ENCODE measurements around the gene GRM4.

GRM4 gene

GRCh38 chr6:34093206-34093605, 52.7 kb downstream of the GRM4 start:
- WGBS = 87% methylated on average over 6 of the region's 6 CpGs

GRCh38 chr6:34092631-34093030, 53.3 kb downstream of the GRM4 start:
- Histone ChIP-seq H3K9me3 (ENCODE audit: insufficient read depth, low read depth, low read length) (no peaks in the 10 kb centered on the region), H3K4me1 (ENCODE audit: insufficient read depth, low read length) (no peaks in the 10 kb centered on the region), H3K27me3 (ENCODE audit: insufficient read depth, low read length) (no peaks in the 10 kb centered on the region), H3K4me3 (ENCODE audit: low read length) (no peak overlapping the region), H3K27ac (ENCODE audit: low read depth, low read length) (no peak overlapping the region), H3K9ac (ENCODE audit: low read depth, low read length) (no peak overlapping the region), H3K36me3 (ENCODE audit: insufficient read depth, low read length) (no peaks in the 10 kb centered on the region)
- 87% methylated on average over 10 of the region's 10 CpGs for WGBS

More at GRCh38 chr6:34093206-34093605, 52.7 kb downstream of the GRM4 start:
- H3K9ac ChIP-seq (ENCODE audit: low read depth, low read length) = no peak overlapping the region
- H3K27ac ChIP-seq (ENCODE audit: low read depth, low read length) = no peak overlapping the region
- H3K4me1 ChIP-seq (ENCODE audit: insufficient read depth, low read length) = no peaks in the 10 kb centered on the region; the same call in 1 of the 2 replicates
- no peaks in the 10 kb centered on the region for H3K36me3 ChIP-seq (ENCODE audit: insufficient read depth, low read length)
- H3K9me3 ChIP-seq (ENCODE audit: insufficient read depth, low read depth, low read length) = no peaks in the 10 kb centered on the region
- H3K4me3 ChIP-seq (ENCODE audit: low read length) = no peak overlapping the region
- no peaks in the 10 kb centered on the region for H3K27me3 ChIP-seq (ENCODE audit: insufficient read depth, low read length)

GRCh38 chr6:34090935-34091334, 55.0 kb downstream of the GRM4 start:
- H3K27me3 ChIP-seq (ENCODE audit: insufficient read depth, low read length) = no peaks in the 10 kb centered on the region
- H3K27ac ChIP-seq (ENCODE audit: low read depth, low read length) = no peak overlapping the region
- no peak overlapping the region for H3K4me3 ChIP-seq (ENCODE audit: low read length)
- no peak overlapping the region for H3K9ac ChIP-seq (ENCODE audit: low read depth, low read length)
- H3K9me3 ChIP-seq (ENCODE audit: insufficient read depth, low read depth, low read length) = no peaks in the 10 kb centered on the region
- no peaks in the 10 kb centered on the region for H3K4me1 ChIP-seq (ENCODE audit: insufficient read depth, low read length)
- H3K36me3 ChIP-seq (ENCODE audit: insufficient read depth, low read length) = no peaks in the 10 kb centered on the region
- WGBS = 78% methylated on average over 5 of the region's 5 CpGs

- H3K4me3 ChIP-seq (ENCODE audit: low read length) = no peak overlapping the region
- H3K9ac ChIP-seq (ENCODE audit: low read depth, low read length) = no peak overlapping the region
- H3K4me1 ChIP-seq (ENCODE audit: insufficient read depth, low read length) = no peaks in the 10 kb centered on the region
- no peak overlapping the region for H3K27ac ChIP-seq (ENCODE audit: low read depth, low read length)
- WGBS = 89% methylated on average over 9 of the region's 9 CpGs
- no peaks in the 10 kb centered on the region for H3K36me3 ChIP-seq (ENCODE audit: insufficient read depth, low read length)
- H3K9me3 ChIP-seq (ENCODE audit: insufficient read depth, low read depth, low read length) = no peaks in the 10 kb centered on the region
- no peaks in the 10 kb centered on the region for H3K27me3 ChIP-seq (ENCODE audit: insufficient read depth, low read length)
Measured at GRCh38 chr6:34090529-34090928, 55.4 kb downstream of the GRM4 start.

- H3K4me3 ChIP-seq (ENCODE audit: low read length) = no peak overlapping the region
- H3K36me3 ChIP-seq (ENCODE audit: insufficient read depth, low read length) = no peaks in the 10 kb centered on the region
- no peaks in the 10 kb centered on the region for H3K9me3 ChIP-seq (ENCODE audit: insufficient read depth, low read depth, low read length)
- H3K27ac ChIP-seq (ENCODE audit: low read depth, low read length) = no peak overlapping the region
- H3K4me1 ChIP-seq (ENCODE audit: insufficient read depth, low read length) = no peaks in the 10 kb centered on the region
- no peaks in the 10 kb centered on the region for H3K27me3 ChIP-seq (ENCODE audit: insufficient read depth, low read length)
- WGBS = 93% methylated on average over 2 of the region's 2 CpGs
- H3K9ac ChIP-seq (ENCODE audit: low read depth, low read length) = no peak overlapping the region
Measured at GRCh38 chr6:34086558-34086957, 59.3 kb downstream of the GRM4 start.

GRCh38 chr6:34085453-34086170, 60.3 kb downstream of the GRM4 start:
- H3K36me3 ChIP-seq (ENCODE audit: insufficient read depth, low read length) = no peaks in the 10 kb centered on the region
- H3K4me3 ChIP-seq (ENCODE audit: low read length) = no peak overlapping the region
- H3K27me3 ChIP-seq (ENCODE audit: insufficient read depth, low read length) = no peaks in the 10 kb centered on the region
- 95% methylated on average over 13 of the region's 14 CpGs for WGBS
- no peaks in the 10 kb centered on the region for H3K9me3 ChIP-seq (ENCODE audit: insufficient read depth, low read depth, low read length)
- H3K4me1 ChIP-seq (ENCODE audit: insufficient read depth, low read length) = no peaks in the 10 kb centered on the region
- H3K27ac ChIP-seq (ENCODE audit: low read depth, low read length) = no peak overlapping the region
- no peak overlapping the region for H3K9ac ChIP-seq (ENCODE audit: low read depth, low read length)

- Histone ChIP-seq H3K27ac (ENCODE audit: low read depth, low read length) (no peak overlapping the region), H3K27me3 (ENCODE audit: insufficient read depth, low read length) (no peaks in the 10 kb centered on the region), H3K4me3 (ENCODE audit: low read length) (no peak overlapping the region), H3K4me1 (ENCODE audit: insufficient read depth, low read length) (no peaks in the 10 kb centered on the region), H3K36me3 (ENCODE audit: insufficient read depth, low read length) (no peaks in the 10 kb centered on the region), H3K9me3 (ENCODE audit: insufficient read depth, low read depth, low read length) (no peaks in the 10 kb centered on the region), H3K9ac (ENCODE audit: low read depth, low read length) (no peak overlapping the region)
- WGBS = 86% methylated on average over 13 of the region's 13 CpGs
Measured at GRCh38 chr6:34084591-34085290, 61.1 kb downstream of the GRM4 start.

- WGBS = 77% methylated on average over 25 of the region's 25 CpGs
- H3K9ac ChIP-seq (ENCODE audit: low read depth, low read length) = no peak overlapping the region
- H3K36me3 ChIP-seq (ENCODE audit: insufficient read depth, low read length) = no peaks in the 10 kb centered on the region
Measured at GRCh38 chr6:34082864-34083626, 62.8 kb downstream of the GRM4 start.

GRCh38 chr6:34082348-34082747, 63.5 kb downstream of the GRM4 start:
- H3K9ac ChIP-seq (ENCODE audit: low read depth, low read length) = no peak overlapping the region
- H3K4me1 ChIP-seq (ENCODE audit: insufficient read depth, low read length) = 0 out of 2 replicates have a peak, but pooled peaks cover 4% of the 10 kb centered on the region
- H3K27ac ChIP-seq (ENCODE audit: low read depth, low read length) = no peak overlapping the region
- 92% methylated on average over 10 of the region's 10 CpGs for WGBS
- no peaks in the 10 kb centered on the region for H3K9me3 ChIP-seq (ENCODE audit: insufficient read depth, low read depth, low read length)
- H3K36me3 ChIP-seq (ENCODE audit: insufficient read depth, low read length) = no peaks in the 10 kb centered on the region
- H3K4me3 ChIP-seq (ENCODE audit: low read length) = no peak overlapping the region
- H3K27me3 ChIP-seq (ENCODE audit: insufficient read depth, low read length) = no peaks in the 10 kb centered on the region

More at GRCh38 chr6:34082864-34083626, 62.8 kb downstream of the GRM4 start:
- 0 out of 2 replicates have a peak, but pooled peaks cover 4% of the 10 kb centered on the region for H3K4me1 ChIP-seq (ENCODE audit: insufficient read depth, low read length)
- no peaks in the 10 kb centered on the region for H3K27me3 ChIP-seq (ENCODE audit: insufficient read depth, low read length)
- H3K9me3 ChIP-seq (ENCODE audit: insufficient read depth, low read depth, low read length) = no peaks in the 10 kb centered on the region
- no peak overlapping the region for H3K4me3 ChIP-seq (ENCODE audit: low read length)
- H3K27ac ChIP-seq (ENCODE audit: low read depth, low read length) = no peak overlapping the region

- Histone ChIP-seq H3K36me3 (ENCODE audit: insufficient read depth, low read length) (no peaks in the 10 kb centered on the region), H3K4me1 (ENCODE audit: insufficient read depth, low read length) (0 out of 2 replicates have a peak, but pooled peaks cover 4% of the 10 kb centered on the region), H3K4me3 (ENCODE audit: low read length) (no peak overlapping the region), H3K27ac (ENCODE audit: low read depth, low read length) (no peak overlapping the region), H3K9me3 (ENCODE audit: insufficient read depth, low read depth, low read length) (no peaks in the 10 kb centered on the region), H3K9ac (ENCODE audit: low read depth, low read length) (no peak overlapping the region), H3K27me3 (ENCODE audit: insufficient read depth, low read length) (no peaks in the 10 kb centered on the region)
- WGBS = 85% methylated on average over 4 of the region's 5 CpGs
Measured at GRCh38 chr6:34080357-34080756, 65.5 kb downstream of the GRM4 start.

GRCh38 chr6:34079899-34080298, 66.0 kb downstream of the GRM4 start:
- 92% methylated on average over 8 of the region's 8 CpGs for WGBS
- no peaks in the 10 kb centered on the region for H3K9me3 ChIP-seq (ENCODE audit: insufficient read depth, low read depth, low read length)
- no peaks in the 10 kb centered on the region for H3K27me3 ChIP-seq (ENCODE audit: insufficient read depth, low read length)

More at GRCh38 chr6:34079899-34080298, 66.0 kb downstream of the GRM4 start:
- Histone ChIP-seq H3K4me3 (ENCODE audit: low read length) (no peak overlapping the region), H3K9ac (ENCODE audit: low read depth, low read length) (no peak overlapping the region), H3K4me1 (ENCODE audit: insufficient read depth, low read length) (0 out of 2 replicates have a peak, but pooled peaks cover 4% of the 10 kb centered on the region), H3K36me3 (ENCODE audit: insufficient read depth, low read length) (no peaks in the 10 kb centered on the region), H3K27ac (ENCODE audit: low read depth, low read length) (no peak overlapping the region)

Measured in HUES64 (cell line).